NT2/D1 (cell line): ENCODE measurements around the gene RNPEPL1.

Experiments
- YY1 ChIP-seq: IDR thresholded peaks from 2 replicates; pipeline ENCODE4 v1.6.1; 2011; ENCODE audit not compliant: insufficient read length, insufficient read depth
- ZNF274 ChIP-seq: IDR thresholded peaks from 2 replicates; pipeline ENCODE4 v1.6.1; 2011; ENCODE audit warnings: mild to moderate bottlenecking, low read depth, low read length

DNA sequence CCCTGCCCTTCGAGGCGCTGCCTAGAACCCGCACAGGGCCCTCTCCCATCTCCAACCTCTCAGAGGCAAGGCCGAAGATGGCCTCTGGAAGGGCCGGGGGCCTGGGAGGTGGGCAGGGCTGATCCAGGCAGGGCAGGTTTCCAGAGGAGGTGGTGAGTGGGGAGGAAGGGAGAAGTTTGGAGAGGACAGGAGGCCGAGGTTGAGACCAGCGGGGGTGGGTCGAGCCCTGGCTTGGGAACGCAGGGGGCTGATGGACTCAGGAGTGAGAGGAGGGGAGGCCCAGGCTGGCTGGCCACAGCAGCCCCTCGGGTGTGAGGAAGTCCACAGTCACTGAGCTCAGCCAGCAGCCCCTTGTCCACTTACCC is 28.8 kb downstream of the RNPEPL1 start:
- TF ChIP-seq YY1 = no peak
- TF ChIP-seq ZNF274 = no peak
